ENCODE results near the gene OOSP2. TPM values are rescaled to one million over a fixed set of nuclear protein-coding genes. Genes with fewer than 3 reads are reported as not detected.

The OOSP2 gene
- total RNA-seq, 1 donor from 2014 or later, result not detected

- intact Hi-C loops (cut with micrococcal nuclease), result no loop called here
These were observed 38.5 kb downstream of the OOSP2 start for GRCh38 chr11:60078745-60079144.

- intact Hi-C loops (cut with micrococcal nuclease), result no loop called here
These were observed 40.3 kb downstream of the OOSP2 start for GRCh38 chr11:60080535-60080934.

GRCh38 chr11:60084631-60085273 lies 44.5 kb downstream of the OOSP2 start:
- intact Hi-C loops (cut with micrococcal nuclease), result no loop called here

- intact Hi-C loops (cut with micrococcal nuclease), result no loop called here
These were observed 45.7 kb downstream of the OOSP2 start for GRCh38 chr11:60085909-60086308.

GRCh38 chr11:60087239-60087638 lies 47.0 kb downstream of the OOSP2 start:
- intact Hi-C loops (cut with micrococcal nuclease), result no loop called here

GRCh38 chr11:60088364-60088763 lies 48.2 kb downstream of the OOSP2 start, which contains the start of gene MS4A2:
Gene MS4A2, plus strand, starts transcription at chr11:60088664. Its CDS starts 102 bp downstream, at chr11:60088766.
- intact Hi-C loops (cut with micrococcal nuclease), result no loop called here

GRCh38 chr11:60095477-60096120 lies 55.4 kb downstream of the OOSP2 start:
- intact Hi-C loops (cut with micrococcal nuclease), result no loop called here

- intact Hi-C loops (cut with micrococcal nuclease), result no loop called here
These were observed 57.0 kb downstream of the OOSP2 start for GRCh38 chr11:60097189-60097588.

Other genes with a start within 250 kb of the OOSP2 start
- gene MRPL16, start 229.6 kb upstream of the OOSP2 start, total RNA-seq, result 81.3 and 81.8 TPM in 2 replicates
- gene CBLIF, start 194.9 kb upstream of the OOSP2 start, total RNA-seq, result not detected in 2 replicates
- gene TCN1, start 173.9 kb upstream of the OOSP2 start, total RNA-seq, result not detected in 2 replicates
- not detected in 2 replicates for gene OOSP3, start 161.6 kb upstream of the OOSP2 start, total RNA-seq
- gene OOSP1, start 102.0 kb upstream of the OOSP2 start, total RNA-seq, result not detected in 2 replicates
- gene OOSP4A, start 76.4 kb upstream of the OOSP2 start, total RNA-seq, result not detected in 2 replicates
- not detected in 2 replicates for gene OOSP4B, start 23.2 kb upstream of the OOSP2 start, total RNA-seq
- gene MS4A3, start 16.3 kb downstream of the OOSP2 start, total RNA-seq, result not detected in 2 replicates
- not detected in 2 replicates for gene MS4A2, start 48.3 kb downstream of the OOSP2 start, total RNA-seq
- gene MS4A6A, start 142.7 kb downstream of the OOSP2 start, total RNA-seq, result not detected in 2 replicates
- 0.16 TPM in 1 of 2 replicates, not detected in the other for gene MS4A4E, start 202.7 kb downstream of the OOSP2 start, total RNA-seq
- gene MS4A4A, start 240.3 kb downstream of the OOSP2 start, total RNA-seq, result not detected in 2 replicates

Data from T-helper 2 cell treated with Interferon-gamma antibody and Interleukin-4, amounts not matched to agents 100 ng/mL and 5 ng/mL, for 36 hours (primary cell).